ENCODE data around the gene MESP2. TPM values are rescaled to one million over a fixed set of nuclear protein-coding genes. Genes with fewer than 3 reads are reported as not detected.

The MESP2 gene
- polyA plus RNA-seq, 4 donors, result 0.24 to 0.96 (median 0.36) TPM

DNA sequence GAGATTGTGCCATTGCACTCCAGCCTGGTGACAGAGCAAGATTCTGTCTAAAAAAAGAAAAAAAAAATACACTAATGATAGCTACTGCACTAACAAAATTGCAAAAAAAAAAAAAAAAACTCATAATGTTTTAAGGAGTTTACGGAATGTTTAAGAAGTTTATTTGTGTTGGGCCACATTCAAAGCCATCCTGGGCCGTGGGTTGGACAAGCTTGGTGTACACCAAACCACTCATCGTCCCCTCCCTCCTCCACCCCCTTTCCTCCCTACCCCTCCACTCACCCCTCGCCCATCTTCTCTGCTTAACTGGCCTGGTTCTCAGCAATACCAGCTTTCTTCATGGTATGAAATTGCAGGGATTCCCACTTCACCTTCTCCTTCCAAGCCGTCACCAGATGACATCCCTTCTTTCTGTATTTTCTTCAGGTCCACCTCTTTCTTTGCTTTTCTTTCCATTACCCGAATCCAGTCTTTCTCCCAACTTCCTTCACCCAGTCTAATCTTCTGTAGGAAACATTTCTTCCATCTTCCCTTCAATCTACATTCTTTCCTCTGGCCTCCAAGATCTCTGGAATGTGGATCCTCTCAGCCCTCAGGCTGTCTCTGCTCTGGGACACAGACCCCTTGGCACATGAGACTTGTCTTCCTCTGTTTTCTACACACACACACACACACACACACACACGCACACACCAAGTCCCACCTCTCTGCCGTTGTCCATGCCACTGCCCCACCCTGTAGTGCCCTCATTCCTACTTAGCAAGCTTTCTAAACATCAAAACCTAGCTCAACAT lies 21.6 kb upstream of the MESP2 start:
- no peak for DNase-seq (ENCODE audit: low read depth in 4 of 4, low spot score in 3 of 4)

- DNase-seq (ENCODE audit: low read depth in 4 of 4, low spot score in 3 of 4), result no peak
These were observed 20.4 kb upstream of the MESP2 start for GRCh38 chr15:89755701-89756100.

GRCh38 chr15:89756897-89757296 lies 19.2 kb upstream of the MESP2 start:
- no peak for DNase-seq (ENCODE audit: low read depth in 4 of 4, low spot score in 3 of 4)

DNA sequence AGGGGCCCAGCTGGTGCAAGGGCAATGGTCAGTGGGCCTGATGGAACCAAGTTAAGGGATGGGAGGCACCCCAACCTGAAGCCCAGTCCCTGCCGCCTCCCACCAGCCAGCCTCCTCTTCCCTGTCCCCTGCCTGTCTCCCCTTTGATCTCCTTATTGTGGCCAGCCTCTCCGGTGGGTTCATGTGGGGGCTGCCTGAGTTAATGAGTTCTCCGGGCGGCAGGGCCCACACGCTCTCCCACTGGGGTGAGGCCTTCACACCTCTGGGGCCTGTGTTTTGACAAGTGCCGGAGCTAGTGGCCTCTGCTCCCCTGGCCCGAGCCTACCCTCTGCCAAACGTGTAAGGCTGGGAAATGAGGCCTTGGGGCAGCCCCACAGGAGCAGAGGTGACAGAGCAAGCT lies 17.8 kb upstream of the MESP2 start:
- no peak for DNase-seq (ENCODE audit: low read depth in 4 of 4, low spot score in 3 of 4)

DNA sequence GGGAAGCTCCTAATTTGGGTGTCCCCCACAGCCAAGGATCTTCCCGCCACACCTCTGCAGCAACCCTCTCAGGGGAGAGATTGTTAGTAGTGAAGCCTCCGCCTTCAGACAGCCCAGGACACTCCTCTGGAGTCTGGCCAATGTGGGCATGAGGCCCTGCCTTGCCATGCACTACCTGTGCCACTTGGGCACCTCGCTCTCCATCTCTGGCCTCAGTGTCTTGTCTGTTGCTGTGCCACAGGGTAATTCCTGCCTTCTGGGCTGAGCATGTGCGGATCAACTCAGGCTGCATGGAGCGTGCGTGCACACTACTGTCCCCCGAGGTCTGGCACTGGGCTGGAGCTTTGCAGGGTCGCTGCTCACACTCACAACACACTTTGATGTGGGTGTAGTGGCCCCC lies 17.2 kb upstream of the MESP2 start:
- no peak for DNase-seq (ENCODE audit: low read depth in 4 of 4, low spot score in 3 of 4)

GRCh38 chr15:89759835-89760234 lies 16.3 kb upstream of the MESP2 start:
- no peak for DNase-seq (ENCODE audit: low read depth in 4 of 4, low spot score in 3 of 4)

DNA sequence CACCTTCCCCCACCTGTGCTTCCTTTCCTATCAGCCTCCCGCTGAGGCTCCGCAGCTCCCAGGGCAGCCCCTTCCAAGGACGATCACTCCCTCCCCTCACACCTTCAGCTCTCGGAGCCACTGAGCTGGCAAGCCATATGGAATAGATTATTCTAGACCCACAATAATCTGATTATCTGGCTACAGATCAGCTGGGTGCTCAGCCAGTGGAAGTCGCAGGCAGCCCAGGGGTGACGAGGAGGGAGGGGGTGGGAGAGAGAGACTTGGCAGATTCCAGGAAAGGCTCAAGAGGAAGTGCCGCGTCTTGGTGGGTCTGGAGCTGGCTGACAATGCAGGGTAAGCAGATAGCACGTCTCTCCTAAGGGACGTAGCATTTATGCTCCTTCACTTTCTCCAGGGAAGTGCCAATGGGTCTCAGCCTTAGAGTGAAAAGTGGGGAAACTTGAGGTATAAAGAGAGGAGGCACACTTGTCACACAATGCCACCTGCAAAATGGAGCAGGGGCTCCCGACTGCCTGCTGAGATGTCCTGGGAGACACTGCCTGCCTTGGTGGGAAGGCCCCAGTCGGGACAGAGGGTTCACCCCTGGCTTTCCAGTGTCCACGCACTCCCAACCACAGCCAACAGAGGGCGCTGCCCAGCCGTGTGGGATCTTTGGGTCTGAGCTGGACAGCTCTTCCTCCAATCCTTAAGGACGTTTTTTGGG lies 15.7 kb upstream of the MESP2 start:
- peak in 1 of 4 donors; percentile 44 for DNase-seq (ENCODE audit: low read depth in 4 of 4, low spot score in 3 of 4)

GRCh38 chr15:89761009-89761831 lies 14.9 kb upstream of the MESP2 start:
- no peak for DNase-seq (ENCODE audit: low read depth in 4 of 4, low spot score in 3 of 4)

DNA sequence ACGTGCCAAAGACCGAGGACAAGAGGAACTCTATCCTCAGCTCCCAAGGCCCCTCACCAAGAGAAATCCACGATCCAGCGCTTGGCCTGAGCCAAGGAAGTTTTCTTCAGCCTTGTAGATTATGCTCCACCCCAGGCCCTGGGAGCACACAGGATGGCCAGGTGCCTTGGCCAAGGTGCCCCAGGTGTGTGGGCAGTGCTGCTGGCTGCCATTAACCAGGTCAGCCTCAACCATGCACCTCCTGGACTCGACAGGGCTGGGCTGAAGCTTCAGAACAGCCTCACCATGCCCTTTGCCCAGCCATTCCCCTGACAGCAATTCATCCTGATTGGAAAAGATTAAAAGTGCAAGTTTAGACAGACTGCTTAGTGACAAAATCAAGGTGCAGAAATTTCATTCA lies 14.2 kb upstream of the MESP2 start:
- no peak for DNase-seq (ENCODE audit: low read depth in 4 of 4, low spot score in 3 of 4)

DNA sequence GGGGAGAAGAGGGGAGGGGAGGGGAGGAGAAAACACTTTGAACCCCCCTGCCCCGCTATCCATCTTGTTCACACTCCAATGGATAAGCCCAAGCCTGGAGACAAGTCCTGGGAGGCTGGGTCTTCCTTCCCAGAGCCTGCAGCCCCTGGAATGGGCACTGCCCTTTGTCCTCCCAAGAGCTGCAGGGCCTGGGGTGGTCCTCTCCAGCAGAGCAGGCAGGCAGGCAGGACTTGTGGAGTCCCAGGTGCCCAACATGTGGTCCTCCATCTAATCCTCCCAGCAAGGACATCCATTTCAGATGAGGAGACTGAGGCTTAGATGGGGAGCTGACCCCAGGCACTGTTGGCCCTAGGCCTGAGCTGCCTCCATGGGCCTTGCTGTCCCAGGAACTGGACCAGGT lies 10.4 kb upstream of the MESP2 start:
- DNase-seq (ENCODE audit: low read depth in 4 of 4, low spot score in 3 of 4), result no peak

DNA sequence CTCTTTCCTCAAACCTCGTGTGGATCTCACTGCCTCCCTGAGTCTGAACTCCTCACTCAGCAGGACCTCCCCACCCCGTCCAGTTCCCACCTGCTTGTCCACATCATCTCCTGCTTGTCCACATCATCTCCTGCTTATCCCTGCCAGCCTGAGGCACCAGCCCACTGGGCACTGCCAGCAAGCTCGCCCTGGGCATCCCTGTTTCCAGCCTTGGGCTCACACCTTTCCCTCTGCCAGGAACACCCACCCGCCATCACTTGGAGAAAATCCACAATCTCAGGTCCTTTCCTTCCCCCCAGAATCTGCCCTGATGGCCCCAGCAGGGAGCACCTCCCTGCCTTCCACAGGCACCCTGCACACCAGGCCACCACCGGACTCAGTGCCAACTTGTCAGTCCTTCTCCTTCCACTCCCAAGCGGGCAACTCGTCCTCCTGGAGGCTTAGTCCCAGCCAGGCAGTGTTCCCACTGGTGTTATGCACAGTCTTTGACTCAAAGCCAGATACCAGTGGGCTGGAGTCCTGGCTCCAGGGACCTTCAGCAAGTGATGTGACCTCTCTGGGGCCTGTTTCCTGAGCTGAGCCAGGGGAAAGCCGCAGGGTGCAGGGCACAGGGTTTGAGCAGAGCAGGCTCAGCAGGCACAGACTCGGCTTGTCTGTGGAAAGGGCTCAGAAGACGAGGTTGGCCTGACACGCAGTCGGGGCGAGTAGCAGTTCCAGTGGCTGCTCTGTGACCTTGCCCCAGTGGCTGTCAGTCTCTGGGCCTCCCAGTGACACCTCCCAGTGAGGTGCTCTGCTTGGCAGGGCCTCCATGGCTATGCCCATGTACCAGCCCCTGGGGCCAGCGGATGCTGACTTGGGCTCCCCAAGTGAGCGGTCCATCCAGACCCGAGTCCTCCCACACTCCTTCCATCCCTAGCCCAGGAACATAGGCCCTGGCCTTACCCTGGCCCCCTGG lies 9.5 kb upstream of the MESP2 start:
- no peak for DNase-seq (ENCODE audit: low read depth in 4 of 4, low spot score in 3 of 4)

DNA sequence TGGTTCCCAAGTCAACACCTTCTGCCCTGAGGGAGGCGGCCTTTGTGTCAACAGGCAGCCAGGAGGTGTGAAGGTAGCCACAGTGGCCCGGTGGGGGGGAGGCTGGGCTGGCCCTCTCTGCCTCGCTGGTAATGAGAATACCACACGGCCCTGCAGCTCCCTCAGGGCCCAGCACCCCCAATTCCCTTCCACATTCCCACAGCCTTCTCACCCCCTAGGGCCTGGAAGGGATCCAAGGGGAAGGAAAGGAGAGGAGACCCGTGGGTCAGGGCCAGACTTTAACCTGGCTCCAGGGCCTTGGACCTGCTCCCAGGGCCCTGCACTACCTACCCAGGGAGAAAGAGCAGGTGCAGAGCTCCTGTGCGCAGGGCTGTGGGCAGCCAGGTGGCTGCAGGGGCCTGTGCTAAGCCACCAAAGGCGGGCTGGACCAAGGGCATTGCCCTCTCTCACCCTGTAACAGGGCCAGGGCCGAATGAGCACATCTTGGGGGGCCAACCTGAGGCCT lies 8.7 kb upstream of the MESP2 start:
- DNase-seq (ENCODE audit: low read depth in 4 of 4, low spot score in 3 of 4), result no peak

GRCh38 chr15:89768071-89768500 lies 8.0 kb upstream of the MESP2 start:
- no peak for DNase-seq (ENCODE audit: low read depth in 4 of 4, low spot score in 3 of 4)

DNA sequence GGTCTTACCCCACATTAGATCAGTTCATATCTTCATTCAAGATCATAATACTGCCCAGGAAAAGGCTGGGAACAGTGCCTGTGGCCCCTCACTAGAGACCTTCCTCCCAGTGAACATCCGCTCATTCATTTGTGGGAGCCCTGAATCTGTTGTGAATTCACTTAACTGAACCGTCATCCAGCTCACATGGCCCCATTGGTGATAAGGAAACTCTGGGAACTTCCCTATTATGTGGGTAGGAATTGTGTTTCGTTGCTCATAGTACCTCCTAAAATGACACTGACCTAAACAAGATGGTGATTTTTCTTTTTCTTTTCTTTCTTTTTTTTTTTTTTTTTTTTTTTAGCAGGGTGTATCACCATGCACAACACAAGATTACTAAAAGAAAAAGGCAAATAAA lies 6.8 kb upstream of the MESP2 start:
- no peak for DNase-seq (ENCODE audit: low read depth in 4 of 4, low spot score in 3 of 4)

DNA sequence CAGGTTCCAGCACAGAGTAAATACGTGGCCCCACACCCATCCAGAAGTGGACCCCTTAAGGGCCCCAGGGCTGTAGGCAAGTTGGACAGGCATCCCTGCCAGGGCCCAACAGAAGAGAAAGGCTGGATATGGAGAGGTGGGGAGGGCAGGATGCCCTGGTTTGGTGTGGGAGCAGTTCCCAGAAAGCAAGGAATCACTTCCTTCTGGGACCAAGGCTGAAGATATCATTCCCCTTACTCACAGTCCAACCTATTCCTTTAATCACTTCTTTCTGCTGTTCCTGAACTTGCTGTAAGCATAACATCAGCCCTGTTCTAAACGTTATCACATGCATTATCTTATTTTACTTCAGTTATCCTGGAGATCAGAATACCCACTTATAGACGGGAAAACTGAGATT lies 6.1 kb upstream of the MESP2 start:
- no peak for DNase-seq (ENCODE audit: low read depth in 4 of 4, low spot score in 3 of 4)

DNA sequence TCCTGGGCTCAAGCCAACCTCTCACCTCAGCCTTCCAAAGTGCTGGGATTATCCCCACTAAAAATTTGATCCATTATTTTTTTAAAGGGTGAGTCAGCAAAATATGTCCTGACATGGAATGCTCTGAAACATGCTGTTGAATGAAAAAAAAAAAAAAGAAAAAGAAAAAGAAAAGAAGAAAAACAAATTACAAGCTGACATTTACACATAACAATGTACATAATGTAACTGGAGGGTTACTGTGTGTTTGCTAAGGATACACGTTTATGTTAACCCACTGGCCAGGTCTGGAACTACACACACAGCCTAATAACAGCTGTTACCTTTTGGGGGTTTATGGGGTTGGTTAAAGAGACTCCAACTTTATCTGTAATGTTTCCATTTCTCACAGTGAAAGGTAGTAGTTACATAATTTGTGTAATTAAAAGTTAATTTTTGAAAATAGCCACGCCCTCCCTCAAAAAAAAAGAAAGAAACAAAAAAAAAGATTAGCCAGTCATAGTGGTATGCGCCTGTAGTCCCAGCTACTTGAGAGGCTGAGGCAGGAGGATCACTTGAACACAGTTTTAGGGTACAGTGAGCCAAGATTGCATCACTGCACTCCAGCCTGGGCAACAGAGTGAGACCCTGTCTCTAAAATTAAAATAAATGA lies 3.1 kb upstream of the MESP2 start:
- no peak for DNase-seq (ENCODE audit: low read depth in 4 of 4, low spot score in 3 of 4)

DNA sequence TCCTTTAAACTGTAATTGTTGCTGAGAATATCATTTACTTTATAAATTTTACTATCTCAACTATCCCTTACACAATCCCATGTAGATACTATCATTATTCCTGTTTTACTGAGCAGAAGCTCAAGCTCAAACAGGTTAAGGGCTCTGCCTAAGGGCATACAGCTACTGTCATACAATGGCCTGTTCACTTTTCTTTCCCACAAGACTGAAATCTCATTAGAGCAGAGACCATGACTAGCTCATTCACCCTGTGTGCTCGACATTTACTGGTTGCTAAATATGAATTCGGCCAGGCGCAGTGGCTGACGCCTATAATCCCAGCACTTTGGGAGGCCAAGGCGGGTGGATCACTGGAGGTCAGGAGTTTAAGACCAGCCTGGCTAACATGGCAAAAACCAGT lies 1.6 kb upstream of the MESP2 start:
- DNase-seq (ENCODE audit: low read depth in 4 of 4, low spot score in 3 of 4), result no peak

- no peak for DNase-seq (ENCODE audit: low read depth in 4 of 4, low spot score in 3 of 4)
These were observed 317 bp upstream of the MESP2 start for GRCh38 chr15:89775815-89776214.

GRCh38 chr15:89777073-89777751 lies 1.1 kb downstream of the MESP2 start:
- no peak for DNase-seq (ENCODE audit: low read depth in 4 of 4, low spot score in 3 of 4)
